CD4-positive, alpha-beta T cell treated with Interleukin-12 subunit alpha and Interleukin-12 subunit beta, for 1 hour (primary cell): Measurements from ENCODE around the gene GRIA1.
"Not testable (repeated sequence)": the region's sequence is repeated elsewhere in the genome, so short reads cannot be mapped to it uniquely, and the experiment has no call there.

Source experiments
- DNase-seq: peaks from one replicate; pipeline ENCODE4 v3.0.0-alpha.2; 2020

Gene GRIA1

GRCh38 chr5:153671653-153672346, 181.3 kb downstream of the GRIA1 start:
- DNase-seq, result no peak

GRCh38 chr5:153672347-153673090, 182.0 kb downstream of the GRIA1 start:
- no peak for DNase-seq

DNA sequence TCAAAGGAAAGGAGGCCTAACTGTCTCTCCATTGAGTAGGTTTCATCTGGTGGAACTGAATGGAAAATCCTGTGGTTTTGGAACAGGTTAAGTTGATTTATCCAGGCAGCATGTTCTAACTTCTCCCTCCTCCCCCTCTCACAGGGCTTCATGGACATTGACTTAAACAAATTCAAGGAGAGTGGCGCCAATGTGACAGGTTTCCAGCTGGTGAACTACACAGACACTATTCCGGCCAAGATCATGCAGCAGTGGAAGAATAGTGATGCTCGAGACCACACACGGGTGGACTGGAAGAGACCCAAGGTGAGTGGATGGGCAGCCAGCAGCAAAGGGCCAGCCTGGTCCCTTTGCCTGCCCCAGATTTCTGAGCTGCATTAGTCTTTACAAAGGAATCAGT, 183.9 kb downstream of the GRIA1 start:
- no peak for DNase-seq

DNA sequence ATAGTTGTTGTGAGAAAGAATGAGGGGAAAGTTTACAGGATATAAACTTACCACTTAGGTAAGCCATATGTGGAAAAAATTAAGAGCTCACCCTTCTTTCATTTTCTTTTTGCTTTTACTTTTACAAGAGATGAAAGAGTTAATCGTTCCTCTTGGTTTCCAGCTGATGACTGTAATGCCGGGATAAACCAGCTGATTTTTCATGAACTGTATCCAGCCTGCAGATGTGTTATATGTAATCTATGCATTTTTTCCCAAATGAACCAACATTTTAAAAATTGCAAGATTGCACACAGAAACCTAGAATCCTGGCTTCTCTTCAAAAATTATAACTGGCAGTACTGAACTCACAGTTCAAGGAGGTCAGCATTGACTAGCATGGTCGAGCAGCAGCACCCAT, 185.9 kb downstream of the GRIA1 start:
- no peak for DNase-seq

DNA sequence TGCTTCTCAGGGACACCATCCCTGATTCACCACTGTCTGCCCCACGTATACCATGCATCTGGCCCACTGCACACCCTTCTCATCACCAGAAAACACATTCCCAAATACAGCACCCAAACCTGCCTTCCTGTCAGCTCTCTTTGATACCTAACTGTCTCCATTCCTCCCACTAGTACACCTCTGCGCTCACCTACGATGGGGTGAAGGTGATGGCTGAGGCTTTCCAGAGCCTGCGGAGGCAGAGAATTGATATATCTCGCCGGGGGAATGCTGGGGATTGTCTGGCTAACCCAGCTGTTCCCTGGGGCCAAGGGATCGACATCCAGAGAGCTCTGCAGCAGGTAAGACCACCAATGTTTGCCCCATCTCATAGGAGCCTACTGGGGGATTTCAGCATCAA, 186.4 kb downstream of the GRIA1 start:
- no peak for DNase-seq

DNA sequence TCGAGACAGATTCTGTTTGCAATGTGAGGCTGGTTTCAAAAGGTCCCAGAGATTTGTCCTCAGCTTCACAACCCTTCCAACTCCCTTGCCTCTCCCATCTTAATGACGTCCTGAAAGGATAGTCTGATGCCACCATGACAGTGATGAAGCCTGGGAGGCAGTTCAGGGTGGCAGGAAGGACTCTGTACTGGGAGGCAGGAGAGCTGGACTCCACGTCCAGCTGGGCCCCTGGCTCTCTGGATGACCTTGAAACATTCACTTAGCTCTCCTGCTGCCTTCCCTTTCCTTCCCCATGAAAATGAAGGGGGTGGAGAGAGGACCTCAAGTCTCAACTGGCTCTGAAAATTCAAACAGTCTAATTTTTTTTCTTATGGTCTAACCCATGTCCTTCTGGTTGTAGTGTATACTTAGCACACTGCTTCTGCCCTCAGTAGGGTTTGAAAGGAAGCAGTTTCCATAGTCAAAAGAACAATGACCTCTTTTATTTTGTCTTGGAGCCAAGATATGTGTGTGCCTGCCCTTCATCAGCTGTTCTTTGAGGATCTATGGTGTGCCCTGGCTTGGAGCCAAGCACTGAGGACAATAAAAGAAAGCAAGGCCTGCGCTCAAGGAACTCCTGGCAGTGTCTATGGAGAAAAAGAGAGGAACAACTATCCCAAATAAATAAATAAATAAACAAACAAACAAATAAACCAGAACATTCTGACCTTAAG, 188.3 kb downstream of the GRIA1 start:
- no peak for DNase-seq

DNA sequence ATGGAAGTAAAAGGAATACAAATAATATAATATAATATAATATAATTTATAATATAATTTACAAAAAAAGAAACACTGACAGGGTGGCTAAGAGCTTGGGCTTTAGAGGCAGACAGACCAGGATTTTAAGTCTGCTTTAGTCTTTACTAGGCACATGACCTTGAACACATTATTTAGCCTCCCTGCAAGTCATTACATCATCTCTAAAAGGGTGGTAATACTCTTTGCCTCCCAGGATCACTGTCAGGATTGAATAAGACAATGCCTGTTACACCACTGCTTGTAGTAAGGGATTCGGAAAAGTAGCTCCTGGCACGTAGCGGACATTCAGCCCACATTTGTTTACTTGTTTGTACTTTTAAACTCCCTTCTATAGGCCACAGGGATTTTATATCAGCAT, 199.8 kb downstream of the GRIA1 start:
- no peak for DNase-seq

- DNase-seq, result no peak
Observed at GRCh38 chr5:153696256-153696655, 205.8 kb downstream of the GRIA1 start.

GRCh38 chr5:153699035-153699434, 208.6 kb downstream of the GRIA1 start:
- no peak for DNase-seq

DNA sequence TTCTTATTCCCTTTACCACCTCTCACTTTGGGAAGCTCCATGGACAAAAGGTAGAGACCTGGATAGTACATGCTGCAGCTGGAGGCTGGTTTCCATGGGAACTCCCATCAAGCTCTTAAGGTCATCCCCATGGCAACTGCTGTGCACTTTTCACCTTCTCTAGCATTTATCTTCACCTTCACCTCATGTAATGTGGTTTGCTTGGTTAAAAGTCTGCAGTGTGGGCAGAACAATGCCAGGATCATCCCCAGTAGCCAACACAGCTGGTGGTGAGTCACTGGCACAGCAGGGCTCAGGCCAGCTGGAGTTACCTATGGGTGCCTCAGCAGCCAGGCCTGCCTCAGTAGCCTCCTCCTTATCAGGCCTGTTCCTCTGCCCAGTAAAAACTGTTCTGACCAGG, 210.5 kb downstream of the GRIA1 start:
- DNase-seq, result no peak

DNA sequence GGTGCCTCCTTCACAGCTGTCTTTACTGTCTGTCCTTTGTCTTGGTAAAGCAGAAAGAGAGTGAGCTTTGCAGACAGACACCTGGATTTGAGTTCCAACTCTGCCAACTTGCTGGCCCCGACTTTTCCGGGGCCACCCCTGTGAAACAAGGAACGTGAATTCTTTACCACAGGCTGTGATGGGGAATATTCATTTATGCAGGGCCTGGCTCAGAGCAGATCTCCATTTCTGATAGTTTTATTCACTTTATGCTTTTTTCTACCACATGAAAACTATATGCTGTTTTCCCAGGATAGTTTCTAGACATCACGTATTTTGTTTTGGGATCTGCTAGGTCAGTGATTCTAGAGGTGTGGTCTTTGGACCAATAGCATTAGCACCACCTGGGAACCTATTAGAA, 211.8 kb downstream of the GRIA1 start:
- DNase-seq, result no peak

- DNase-seq, result no peak
Observed at GRCh38 chr5:153704110-153704509, 213.6 kb downstream of the GRIA1 start.

- no peak for DNase-seq
Observed at GRCh38 chr5:153707626-153708025, 217.2 kb downstream of the GRIA1 start.

- DNase-seq, result no peak
Observed at GRCh38 chr5:153711755-153712154, 221.3 kb downstream of the GRIA1 start.

DNA sequence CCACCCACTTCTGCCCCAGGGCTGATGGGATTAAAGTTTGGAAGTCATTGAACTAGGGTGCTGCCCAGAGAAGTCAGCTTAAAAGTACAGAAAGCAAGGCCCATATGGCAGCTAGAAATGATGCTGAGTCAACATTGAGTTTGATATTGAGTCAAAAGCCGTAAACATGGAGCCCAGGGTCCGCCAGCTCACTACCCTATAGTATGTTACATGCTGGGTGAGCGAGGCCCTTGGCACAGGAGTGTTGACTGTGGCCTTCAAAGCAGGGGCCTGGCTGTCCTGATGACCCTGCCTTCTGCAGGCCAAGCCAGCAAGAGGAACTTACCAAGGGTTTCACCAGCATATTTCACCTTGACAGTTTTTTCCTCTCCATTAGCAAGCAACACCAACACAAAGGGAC, 222.5 kb downstream of the GRIA1 start:
- DNase-seq, result no peak

DNA sequence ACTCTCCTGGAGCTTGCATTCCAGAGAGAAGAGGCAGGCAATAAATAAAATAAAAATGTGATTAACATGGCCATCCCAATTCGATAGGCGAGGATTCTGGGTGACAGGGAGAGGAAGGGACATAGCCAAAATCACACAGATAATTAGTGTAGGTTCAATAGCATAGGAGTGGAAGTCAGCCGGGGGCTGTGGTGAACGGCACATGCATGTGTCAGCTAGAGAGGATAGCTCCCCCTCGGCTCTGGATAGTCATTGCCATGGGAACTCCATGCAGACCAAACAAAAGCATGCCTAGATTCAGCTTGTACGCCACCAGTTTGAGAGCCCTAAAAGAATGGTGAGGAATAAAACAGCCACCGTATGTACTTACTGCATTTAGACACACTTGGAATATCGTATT, 223.5 kb downstream of the GRIA1 start:
- no peak for DNase-seq

- no peak for DNase-seq
Observed at GRCh38 chr5:153714798-153715197, 224.3 kb downstream of the GRIA1 start.

DNA sequence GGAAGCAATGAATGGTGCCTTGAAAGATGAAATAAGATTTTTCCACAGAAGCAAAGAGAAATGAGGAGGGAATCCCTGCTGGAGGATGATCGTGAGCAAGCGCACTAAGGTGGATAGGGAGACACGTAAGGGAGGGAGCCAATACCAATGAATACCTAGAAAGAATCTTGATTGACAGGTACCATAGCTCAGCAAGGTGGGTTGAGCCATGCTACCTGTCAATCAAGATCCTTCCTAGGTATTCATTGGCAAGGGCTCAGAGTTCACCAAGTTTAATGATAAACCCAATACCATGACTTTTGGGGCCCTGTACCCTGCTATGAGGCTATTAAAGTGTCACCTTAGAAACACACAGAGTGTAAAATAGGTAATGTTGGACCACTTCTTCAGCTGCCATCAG, 226.8 kb downstream of the GRIA1 start:
- no peak for DNase-seq

DNA sequence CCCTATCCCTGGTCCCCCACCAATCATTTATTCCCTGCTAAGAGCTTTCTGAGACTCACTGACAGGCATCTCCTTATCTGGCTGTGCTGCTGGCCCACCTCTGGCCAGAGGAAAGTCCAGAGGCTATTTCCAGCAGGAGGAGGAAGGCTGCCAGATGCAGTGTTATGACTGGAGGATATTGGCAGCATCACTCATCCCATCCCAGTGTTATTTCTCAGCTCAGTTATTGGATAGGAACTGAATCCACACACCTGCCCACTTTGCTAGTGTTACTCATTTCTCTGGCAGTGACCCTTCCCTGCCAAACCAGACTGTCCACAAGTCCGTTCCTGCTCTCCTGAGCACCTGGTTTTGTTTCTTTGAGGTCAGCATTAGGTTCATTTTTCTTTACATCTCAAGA, 228.2 kb downstream of the GRIA1 start:
- DNase-seq, result no peak

- DNase-seq, result no peak
Observed at GRCh38 chr5:153719324-153719723, 228.9 kb downstream of the GRIA1 start.

- DNase-seq, result not testable (repeated sequence)
Observed at GRCh38 chr5:153723022-153723610, 232.6 kb downstream of the GRIA1 start.

DNA sequence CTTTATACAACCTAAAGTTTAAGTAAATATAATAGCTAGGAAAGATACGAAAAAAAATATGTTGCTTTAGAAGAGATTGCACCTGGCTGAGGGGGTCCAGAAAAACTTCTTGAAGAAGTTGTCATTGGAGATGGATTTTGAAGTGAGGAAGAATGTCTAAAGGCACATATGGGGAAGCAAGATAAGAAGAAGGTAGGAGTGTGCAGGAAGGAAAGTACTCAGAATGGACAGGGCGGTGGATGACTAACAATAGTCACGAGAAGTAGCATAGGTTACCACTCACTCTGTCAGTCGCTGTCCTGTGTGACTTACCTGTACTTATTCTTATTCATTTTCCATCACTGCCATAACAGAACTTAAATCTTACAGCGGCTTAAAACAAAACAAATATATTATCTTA, 251.6 kb downstream of the GRIA1 start:
- DNase-seq, result no peak

DNA sequence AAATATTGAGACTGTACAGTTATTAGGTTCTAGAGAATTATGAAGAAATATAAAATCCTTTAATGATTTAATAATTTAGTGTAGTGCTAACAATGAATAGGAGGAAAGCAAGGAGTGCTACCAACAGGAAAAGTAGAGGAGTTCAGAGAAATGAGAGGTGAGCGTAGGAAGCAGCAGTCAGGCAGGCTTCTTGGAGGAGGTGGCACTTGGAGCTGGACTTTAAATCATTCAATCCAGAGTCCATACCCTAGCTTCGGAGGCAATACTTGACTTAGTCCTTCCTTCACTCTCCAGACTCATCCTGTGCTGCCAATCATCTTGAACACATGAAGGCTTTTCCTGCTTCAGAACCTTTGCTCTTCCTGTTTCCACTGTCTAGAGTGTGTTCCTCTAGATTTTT, 254.3 kb downstream of the GRIA1 start:
- DNase-seq, result no peak
